ENCODE measurements around the gene ROBO2.

The ROBO2 gene

DNA sequence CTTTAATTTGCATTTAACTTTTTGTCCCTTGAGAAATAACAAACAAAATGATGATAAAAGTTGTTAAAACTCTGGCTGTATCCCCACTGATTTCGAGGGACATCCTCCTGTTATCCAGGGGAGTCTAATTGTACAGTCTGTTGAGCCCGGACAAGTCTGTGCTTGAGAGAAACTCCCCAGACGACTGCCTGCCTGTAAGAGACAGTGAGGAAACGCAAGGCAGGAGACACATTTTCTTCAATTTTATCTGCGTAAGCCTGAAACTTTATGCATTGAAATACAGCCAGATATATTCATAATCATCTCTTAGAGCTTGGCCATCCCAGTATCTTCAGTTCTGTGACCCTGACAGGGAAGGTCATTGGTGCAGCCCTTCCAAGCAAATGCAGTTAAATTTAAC is 97.7 kb downstream of the ROBO2 start:
- Histone ChIP-seq H3K9ac (ENCODE audit: low read length) (peak overlapping the region; percentile 9; the same call in 1 of the 2 replicates), H3K9me2 (ENCODE audit: low read depth, low read length) (no peaks in the 10 kb centered on the region), H3K27me3 (ENCODE audit: insufficient read depth, low read length) (no peaks in the 10 kb centered on the region), H3K27ac (ENCODE audit: low read depth, low read length, poor library complexity, severe bottlenecking) (peak overlapping the region; percentile 52), H3K4me3 (ENCODE audit: low read depth, low read length, poor library complexity, severe bottlenecking) (no peak overlapping the region), H3F3A (ENCODE audit: insufficient read depth, low read length) (peaks cover 3% of the 10 kb centered on the region; the same call in 1 of the 2 replicates), H3K9me3 (ENCODE audit: low read length) (peaks cover 5% of the 10 kb centered on the region; the same call in 1 of the 2 replicates), H2AFZ (ENCODE audit: low read length) (peak overlapping the region; percentile 75; the same call in 1 of the 2 replicates), H3K4me1 (ENCODE audit: insufficient read depth, low read length, severe bottlenecking) (peaks cover 82% of the 10 kb centered on the region), H3K4me2 (ENCODE audit: low read length) (peak overlapping the region; percentile 36), H3K79me2 (ENCODE audit: insufficient read depth, low read length) (no peaks in the 10 kb centered on the region), H4K20me1 (ENCODE audit: insufficient read depth, low read length) (no peaks in the 10 kb centered on the region), H3K36me3 (ENCODE audit: insufficient read depth, low read length) (no peaks in the 10 kb centered on the region)
- TF ChIP-seq EZH2 (IDR thresholded peaks at IDR 0.05; ENCODE audit: borderline replicate concordance, low read length), result no peak
- TF ChIP-seq, protein P1, sequence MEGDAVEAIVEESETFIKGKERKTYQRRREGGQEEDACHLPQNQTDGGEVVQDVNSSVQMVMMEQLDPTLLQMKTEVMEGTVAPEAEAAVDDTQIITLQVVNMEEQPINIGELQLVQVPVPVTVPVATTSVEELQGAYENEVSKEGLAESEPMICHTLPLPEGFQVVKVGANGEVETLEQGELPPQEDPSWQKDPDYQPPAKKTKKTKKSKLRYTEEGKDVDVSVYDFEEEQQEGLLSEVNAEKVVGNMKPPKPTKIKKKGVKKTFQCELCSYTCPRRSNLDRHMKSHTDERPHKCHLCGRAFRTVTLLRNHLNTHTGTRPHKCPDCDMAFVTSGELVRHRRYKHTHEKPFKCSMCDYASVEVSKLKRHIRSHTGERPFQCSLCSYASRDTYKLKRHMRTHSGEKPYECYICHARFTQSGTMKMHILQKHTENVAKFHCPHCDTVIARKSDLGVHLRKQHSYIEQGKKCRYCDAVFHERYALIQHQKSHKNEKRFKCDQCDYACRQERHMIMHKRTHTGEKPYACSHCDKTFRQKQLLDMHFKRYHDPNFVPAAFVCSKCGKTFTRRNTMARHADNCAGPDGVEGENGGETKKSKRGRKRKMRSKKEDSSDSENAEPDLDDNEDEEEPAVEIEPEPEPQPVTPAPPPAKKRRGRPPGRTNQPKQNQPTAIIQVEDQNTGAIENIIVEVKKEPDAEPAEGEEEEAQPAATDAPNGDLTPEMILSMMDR (IDR thresholded peaks at IDR 0.05; ENCODE audit: low read length), result no peak

DNA sequence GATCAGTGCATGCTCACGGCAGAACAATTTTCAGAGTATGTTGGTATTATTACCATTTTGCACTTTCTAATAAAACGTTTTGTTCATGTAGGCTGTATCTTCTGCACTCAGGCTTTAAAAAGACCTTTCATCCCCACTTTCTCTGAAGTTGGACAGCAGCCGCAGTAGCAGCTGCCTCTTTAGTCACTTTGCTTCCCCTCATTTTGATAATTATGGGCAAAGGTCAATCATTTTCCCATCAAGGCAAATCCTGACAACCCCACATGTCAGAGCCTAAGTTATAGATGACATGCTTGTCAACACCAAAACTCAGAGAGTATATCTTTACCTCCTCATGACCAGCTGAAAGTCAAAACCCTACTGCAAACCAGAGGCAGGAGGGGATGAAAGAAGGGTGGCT is 99.7 kb downstream of the ROBO2 start:
- Histone ChIP-seq H3K79me2 (ENCODE audit: insufficient read depth, low read length) (no peaks in the 10 kb centered on the region), H3K27me3 (ENCODE audit: insufficient read depth, low read length) (no peaks in the 10 kb centered on the region), H2AFZ (ENCODE audit: low read length) (peak overlapping the region; percentile 83; the same call in 1 of the 2 replicates), H4K20me1 (ENCODE audit: insufficient read depth, low read length) (no peaks in the 10 kb centered on the region), H3F3A (ENCODE audit: insufficient read depth, low read length) (peaks cover 3% of the 10 kb centered on the region; the same call in 1 of the 2 replicates), H3K9me3 (ENCODE audit: low read length) (peaks cover 5% of the 10 kb centered on the region; the same call in 1 of the 2 replicates), H3K9me2 (ENCODE audit: low read depth, low read length) (no peaks in the 10 kb centered on the region), H3K36me3 (ENCODE audit: insufficient read depth, low read length) (no peaks in the 10 kb centered on the region), H3K27ac (ENCODE audit: low read depth, low read length, poor library complexity, severe bottlenecking) (peak overlapping the region; percentile 64), H3K4me2 (ENCODE audit: low read length) (no peak overlapping the region; the same call in 1 of the 2 replicates), H3K4me3 (ENCODE audit: low read depth, low read length, poor library complexity, severe bottlenecking) (no peak overlapping the region), H3K9ac (ENCODE audit: low read length) (no peak overlapping the region), H3K4me1 (ENCODE audit: insufficient read depth, low read length, severe bottlenecking) (peaks cover 82% of the 10 kb centered on the region)
- TF ChIP-seq EZH2 (IDR thresholded peaks at IDR 0.05; ENCODE audit: borderline replicate concordance, low read length), result no peak
- TF ChIP-seq, protein P1 (IDR thresholded peaks at IDR 0.05; ENCODE audit: low read length), result no peak

DNA sequence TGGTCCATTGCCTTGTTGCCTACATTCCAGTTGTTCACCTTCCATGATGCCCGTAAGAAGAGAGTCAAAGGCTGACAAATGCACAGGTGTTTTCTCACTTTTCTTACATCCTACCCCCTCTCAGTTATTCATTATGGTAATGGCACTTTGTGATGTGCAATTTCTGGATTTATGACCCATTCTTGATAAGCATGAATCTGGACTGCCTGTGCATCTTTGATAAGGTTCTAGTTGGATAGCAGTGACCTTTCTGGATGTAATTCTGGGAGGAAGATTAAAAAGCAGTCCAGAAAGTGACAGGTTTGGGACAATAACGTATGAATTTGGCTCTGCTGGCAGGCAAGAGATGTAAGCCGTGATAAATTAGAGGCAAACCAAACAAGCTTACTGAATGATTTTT is 101.5 kb downstream of the ROBO2 start:
- Histone ChIP-seq H3K27ac (ENCODE audit: low read depth, low read length, poor library complexity, severe bottlenecking) (peak overlapping the region; percentile 6), H3K27me3 (ENCODE audit: insufficient read depth, low read length) (no peaks in the 10 kb centered on the region), H3K79me2 (ENCODE audit: insufficient read depth, low read length) (no peaks in the 10 kb centered on the region), H2AFZ (ENCODE audit: low read length) (no peak overlapping the region), H3K9me3 (ENCODE audit: low read length) (no peaks in the 10 kb centered on the region), H3K4me3 (ENCODE audit: low read depth, low read length, poor library complexity, severe bottlenecking) (no peak overlapping the region), H3K4me2 (ENCODE audit: low read length) (no peak overlapping the region), H3K9me2 (ENCODE audit: low read depth, low read length) (no peaks in the 10 kb centered on the region), H3K36me3 (ENCODE audit: insufficient read depth, low read length) (no peaks in the 10 kb centered on the region), H3F3A (ENCODE audit: insufficient read depth, low read length) (peaks cover 3% of the 10 kb centered on the region; the same call in 1 of the 2 replicates), H3K9ac (ENCODE audit: low read length) (no peak overlapping the region), H4K20me1 (ENCODE audit: insufficient read depth, low read length) (no peaks in the 10 kb centered on the region), H3K4me1 (ENCODE audit: insufficient read depth, low read length, severe bottlenecking) (peaks cover 90% of the 10 kb centered on the region)
- TF ChIP-seq EZH2 (IDR thresholded peaks at IDR 0.05; ENCODE audit: borderline replicate concordance, low read length), result no peak
- TF ChIP-seq, protein P1 (IDR thresholded peaks at IDR 0.05; ENCODE audit: low read length), result no peak
